NCI-H510A (cell line): ENCODE results near the gene GJD3.
"Not testable (repeated sequence)": the region's sequence is repeated elsewhere in the genome, so short reads cannot be mapped to it uniquely, and the experiment has no call there.

ENCODE experiments used
- DNase-seq: peaks from one replicate; lab custom pipeline; 2025; lab: John Stamatoyannopoulos, UW

The GJD3 gene

GRCh38 chr17:40367728-40368127 is 3.2 kb upstream of the GJD3 start:
- not testable (repeated sequence) for DNase-seq

GRCh38 chr17:40366861-40367518 is 2.5 kb upstream of the GJD3 start:
- DNase-seq = no peak

- DNase-seq = no peak
Observed at GRCh38 chr17:40366076-40366860, 1.7 kb upstream of the GJD3 start.

- DNase-seq = no peak
Observed at GRCh38 chr17:40364906-40365305, 369 bp upstream of the GJD3 start.

GRCh38 chr17:40363111-40363827 is 1.3 kb downstream of the GJD3 start:
- no peak for DNase-seq

- peak; percentile 78 for DNase-seq
Observed at GRCh38 chr17:40362696-40363110, 1.8 kb downstream of the GJD3 start.

- DNase-seq = no peak
Observed at GRCh38 chr17:40361925-40362695, 2.4 kb downstream of the GJD3 start.

GRCh38 chr17:40361063-40361924 is 3.2 kb downstream of the GJD3 start:
- DNase-seq = no peak

- no peak for DNase-seq
Observed at GRCh38 chr17:40360091-40360490, 4.4 kb downstream of the GJD3 start.

GRCh38 chr17:40358323-40359038 is 6.1 kb downstream of the GJD3 start:
- peak; percentile 43 for DNase-seq

GRCh38 chr17:40356990-40357881 is 7.3 kb downstream of the GJD3 start:
- DNase-seq = no peak

- DNase-seq = no peak
Observed at GRCh38 chr17:40355804-40356758, 8.5 kb downstream of the GJD3 start.

GRCh38 chr17:40355123-40355803 is 9.3 kb downstream of the GJD3 start:
- no peak for DNase-seq

- DNase-seq = no peak
Observed at GRCh38 chr17:40354221-40355122, 10.1 kb downstream of the GJD3 start.

GRCh38 chr17:40352779-40353394 is 11.7 kb downstream of the GJD3 start:
- DNase-seq = no peak

GRCh38 chr17:40352237-40352778 is 12.2 kb downstream of the GJD3 start:
- DNase-seq = no peak
